Upper lobe of left lung (tissue), 6 donors: ENCODE data around the gene UBE2F. TPM values are rescaled to one million over a fixed set of nuclear protein-coding genes. Genes with fewer than 3 reads are reported as not detected.

ENCODE experiments used
- ATAC-seq, 2 donors: fragments of 200-7000 bp; cut with Tn5 transposase; one replicate each; pipeline ENCODE4 v1.9.1; 2022; ENCODE audit warnings: mild to moderate bottlenecking in 2 of 2, moderate library complexity in 2 of 2; ENCODE audit not compliant: low FRiP score in 2 of 2
- DNase-seq, 2 donors: peaks; one replicate each; pipeline ENCODE4 v3.0.0-alpha.2; 2019 to 2020
- H3K27ac ChIP-seq, 4 donors: fragments of 200-600 bp; sonication (generic); one replicate each; pipeline ENCODE4 v1.5.1; 2016 to 2019
- H3K27me3 ChIP-seq, 4 donors: fragments of 200-600 bp; sonication (generic); one replicate each; pipeline ENCODE4 v1.5.1; 2017 to 2019
- H3K36me3 ChIP-seq, 4 donors: fragments of 200-600 bp; sonication (generic); one replicate each; pipeline ENCODE4 v1.5.1; 2016 to 2019
- H3K4me1 ChIP-seq, 4 donors: fragments of 200-600 bp; sonication (generic); one replicate each; pipeline ENCODE4 v1.5.1; 2018 to 2019
- H3K4me3 ChIP-seq, 4 donors: fragments of 200-600 bp; sonication (generic); one replicate each; pipeline ENCODE4 v1.5.1; 2017 to 2019; ENCODE audit warnings: mild to moderate bottlenecking in 2 of 4, moderate library complexity in 1 of 4
- H3K9me3 ChIP-seq, 4 donors: fragments of 200-600 bp; sonication (generic); one replicate each; pipeline ENCODE4 v1.5.1; 2018 to 2019
- EP300 ChIP-seq, 4 donors: sonication (generic); formaldehyde crosslinking; IDR thresholded peaks; one replicate each; pipeline ENCODE4 v1.5.1; 2017; ENCODE audit warnings: antibody characterized with exemption in 4 of 4, control low read depth in 2 of 4
- POLR2A ChIP-seq, 4 donors: fragments of 450-650 bp; IDR thresholded peaks; one replicate each; pipeline ENCODE4 v1.5.1; 2016 to 2017; ENCODE audit warnings: antibody characterized with exemption in 4 of 4, mild to moderate bottlenecking in 2 of 4
- POLR2AphosphoS5 ChIP-seq, 2 donors: sonication (generic); formaldehyde crosslinking; IDR thresholded peaks; one replicate each; pipeline ENCODE4 v1.5.1; 2017; ENCODE audit warnings: antibody characterized with exemption in 2 of 2
- WGBS, 2 donors: methylation state at CpG; one replicate each; pipeline ENCODE4 v1.1.5; 2017 to 2018; 5-methylcytosine and 5-hydroxymethylcytosine counted together
- total RNA-seq, 6 donors: library from RNA; depleted of rRNA in 4 of 6; stranded (reverse); fragments of >200 nt in 4 of 6; gene quantifications; one replicate each; pipeline versions ENCODE4 v1.1.0 to v1.2.1, GENCODE V29; 2016 to 2021
- TF ChIP-seq, protein P1 (sequence below), 6 experiments: fragments of 450-650 bp in 4 of 6; fragments of 200-600 bp in 2 of 6; sonication (generic) in 2 of 6; IDR thresholded peaks; one replicate each; pipeline ENCODE4 v1.5.1; 2016 to 2019; ENCODE audit warnings: antibody characterized with exemption in 6 of 6
- donor health status: DM: no; HTN: no; CAD: no; lungs with moderate emphysema.
- donor health status: DM: no; HTN: yes; CAD: no; lungs with severe emphysema.

Gene UBE2F, protein sequence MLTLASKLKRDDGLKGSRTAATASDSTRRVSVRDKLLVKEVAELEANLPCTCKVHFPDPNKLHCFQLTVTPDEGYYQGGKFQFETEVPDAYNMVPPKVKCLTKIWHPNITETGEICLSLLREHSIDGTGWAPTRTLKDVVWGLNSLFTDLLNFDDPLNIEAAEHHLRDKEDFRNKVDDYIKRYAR
- total RNA-seq: 10 to 100 TPM; 11.5 to 65.5 (median 39.8) TPM

DNA sequence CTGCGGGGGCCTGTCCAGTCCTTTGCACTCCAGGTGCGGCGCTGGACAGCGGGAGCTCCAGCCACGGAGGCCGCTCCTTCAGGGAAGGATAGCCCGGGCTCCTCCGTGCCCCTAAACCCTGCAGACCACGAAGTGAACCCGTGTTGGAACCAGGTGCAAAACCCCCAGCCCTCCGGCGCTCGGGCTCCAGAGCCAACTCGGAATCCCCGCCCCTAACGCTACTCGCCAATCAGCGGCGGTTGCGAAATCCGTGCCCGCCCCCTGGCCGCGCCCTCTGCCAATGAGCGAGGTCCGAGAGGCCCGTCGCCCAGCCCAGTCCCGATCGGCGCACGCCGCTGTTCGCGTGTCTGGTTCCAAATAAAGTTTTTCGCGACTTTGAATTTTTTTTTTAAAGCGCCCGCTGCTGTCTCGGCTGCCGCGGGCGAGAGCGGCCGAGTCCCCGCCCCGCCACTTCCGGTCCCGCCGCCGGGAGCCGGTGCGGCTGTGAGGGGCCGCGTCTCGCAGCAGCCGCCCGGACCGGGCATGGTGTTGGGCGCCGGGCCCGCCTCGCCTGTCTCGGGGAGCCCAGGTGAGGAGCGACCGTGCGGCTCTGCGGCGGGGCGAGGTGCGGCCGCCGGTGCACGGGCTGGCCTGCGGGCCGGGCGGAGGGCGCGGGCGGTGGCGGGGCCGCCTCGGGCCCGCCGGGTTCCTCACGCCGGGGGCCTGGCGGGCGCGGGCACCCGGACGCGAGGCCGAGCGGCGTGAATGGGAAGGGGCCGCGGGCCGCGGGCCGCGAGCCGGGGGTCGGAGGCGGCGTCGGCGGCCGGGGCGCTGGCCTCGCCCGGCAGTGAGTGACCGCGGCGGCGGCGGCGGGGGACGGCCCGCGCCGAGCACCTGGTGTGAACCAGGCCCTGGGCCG, at the start of gene UBE2F:
Gene UBE2F, plus strand, starts transcription at position 450 of the 898 bp plus-strand sequence. CDS start 6,094 bp downstream, outside the sequence.
- Histone ChIP-seq H3K36me3 (no peaks in the 10 kb centered on the region), H3K27me3 (no peaks in the 10 kb centered on the region), H3K4me3 (peak within 1 kb of the TSS; percentile 66 to 92 (median 85)), H3K27ac (peak within 1 kb of the TSS; percentile 72 to 83 (median 79)), H3K4me1 (peaks cover 27 to 33% (median 29%) of the 10 kb centered on the region in 4 donors), H3K9me3 (peaks cover 0 to 12% (median 3%) of the 10 kb centered on the region in 4 donors)
- TF ChIP-seq, protein P1, sequence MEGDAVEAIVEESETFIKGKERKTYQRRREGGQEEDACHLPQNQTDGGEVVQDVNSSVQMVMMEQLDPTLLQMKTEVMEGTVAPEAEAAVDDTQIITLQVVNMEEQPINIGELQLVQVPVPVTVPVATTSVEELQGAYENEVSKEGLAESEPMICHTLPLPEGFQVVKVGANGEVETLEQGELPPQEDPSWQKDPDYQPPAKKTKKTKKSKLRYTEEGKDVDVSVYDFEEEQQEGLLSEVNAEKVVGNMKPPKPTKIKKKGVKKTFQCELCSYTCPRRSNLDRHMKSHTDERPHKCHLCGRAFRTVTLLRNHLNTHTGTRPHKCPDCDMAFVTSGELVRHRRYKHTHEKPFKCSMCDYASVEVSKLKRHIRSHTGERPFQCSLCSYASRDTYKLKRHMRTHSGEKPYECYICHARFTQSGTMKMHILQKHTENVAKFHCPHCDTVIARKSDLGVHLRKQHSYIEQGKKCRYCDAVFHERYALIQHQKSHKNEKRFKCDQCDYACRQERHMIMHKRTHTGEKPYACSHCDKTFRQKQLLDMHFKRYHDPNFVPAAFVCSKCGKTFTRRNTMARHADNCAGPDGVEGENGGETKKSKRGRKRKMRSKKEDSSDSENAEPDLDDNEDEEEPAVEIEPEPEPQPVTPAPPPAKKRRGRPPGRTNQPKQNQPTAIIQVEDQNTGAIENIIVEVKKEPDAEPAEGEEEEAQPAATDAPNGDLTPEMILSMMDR (IDR thresholded peaks at IDR 0.05): peak in 1 of 6 experiments; percentile 22
- TF ChIP-seq POLR2A (IDR thresholded peaks at IDR 0.05): peak in 3 of 4 donors; percentile 48 to 87 (median 51)
- TF ChIP-seq POLR2AphosphoS5 (IDR thresholded peaks at IDR 0.05): peak; percentile 67 to 71
- no peak for TF ChIP-seq EP300 (IDR thresholded peaks at IDR 0.05)
- WGBS, 2 donors: 1 to 2% methylated on average over 25 to 68 of the region's 123 CpGs
- peak; percentile 97 to 98 for ATAC-seq
- peak; percentile 97 to 100 for DNase-seq

DNA sequence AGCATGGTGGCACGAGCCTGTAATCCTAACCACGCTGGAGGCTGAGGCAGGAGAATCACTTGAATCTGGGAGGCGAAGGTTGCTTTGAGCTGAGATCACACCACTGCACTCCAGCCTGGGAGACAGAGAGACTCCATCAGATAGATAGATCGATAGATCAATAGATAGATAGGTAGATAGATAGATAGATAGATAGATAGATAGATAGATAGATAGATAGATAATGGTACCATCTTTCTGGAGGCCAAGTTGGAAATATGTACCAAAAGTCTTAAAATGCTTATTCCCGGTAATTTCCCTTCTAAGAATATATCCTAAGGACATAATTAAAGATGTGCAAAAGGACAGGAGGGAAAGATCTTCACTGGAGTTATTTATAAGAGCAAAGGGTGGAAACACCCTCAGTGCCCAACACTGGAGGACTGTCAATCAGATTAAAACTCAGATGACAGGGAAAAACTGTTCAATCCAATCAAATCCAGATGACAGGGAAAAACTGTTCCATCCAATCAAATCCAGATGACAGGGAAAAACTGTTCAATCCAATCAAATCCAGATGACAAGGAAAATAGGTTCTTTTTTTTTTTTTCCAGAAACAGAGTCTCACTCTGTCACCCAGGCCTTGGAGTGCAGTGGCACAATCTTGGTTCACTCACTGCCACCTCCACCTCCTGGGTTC, 49.0 kb upstream of the UBE2F start:
- 90 to 91% methylated on average over 5 of the region's 5 CpGs for WGBS, 2 donors
- TF ChIP-seq, protein P1 (IDR thresholded peaks at IDR 0.05): no peak
- no peak for TF ChIP-seq POLR2A (IDR thresholded peaks at IDR 0.05)
- TF ChIP-seq POLR2AphosphoS5 (IDR thresholded peaks at IDR 0.05): no peak
- no peak for TF ChIP-seq EP300 (IDR thresholded peaks at IDR 0.05)
- peaks cover 0 to 1% (median 0%) of the 10 kb centered on the region in 4 donors for H3K4me1 ChIP-seq
- ATAC-seq (no peak), DNase-seq (no peak)
- H3K27ac ChIP-seq: no peak overlapping the region
- H3K27me3 ChIP-seq: no peaks in the 10 kb centered on the region
- no peak overlapping the region for H3K4me3 ChIP-seq
- no peaks in the 10 kb centered on the region for H3K9me3 ChIP-seq
- no peaks in the 10 kb centered on the region for H3K36me3 ChIP-seq

DNA sequence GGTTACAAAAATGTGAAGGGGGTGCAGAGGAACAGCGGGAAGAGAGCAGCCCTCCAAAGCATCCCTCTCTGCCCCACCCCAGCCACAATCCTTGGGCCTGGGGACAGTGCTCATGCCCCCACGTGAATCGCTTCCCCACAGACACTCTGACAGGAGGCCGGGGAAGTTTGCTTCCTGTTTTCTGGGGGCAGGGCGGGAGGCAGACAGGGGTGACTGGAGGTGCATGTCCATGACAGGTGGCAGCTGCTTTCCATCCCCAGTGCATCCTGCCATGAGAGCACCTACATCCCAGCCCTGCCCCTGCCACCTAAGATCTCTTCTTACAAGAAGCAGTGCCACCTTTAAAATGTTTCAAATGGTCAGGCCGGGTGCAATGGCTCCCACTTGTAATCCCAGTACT, 47.2 kb upstream of the UBE2F start:
- ATAC-seq: no peak
- Histone ChIP-seq H3K36me3 (no peaks in the 10 kb centered on the region), H3K27me3 (no peaks in the 10 kb centered on the region), H3K9me3 (no peaks in the 10 kb centered on the region), H3K4me1 (peaks cover 0 to 10% (median 0%) of the 10 kb centered on the region in 4 donors), H3K27ac (peak overlapping the region in 1 of 4 donors; percentile 17), H3K4me3 (no peak overlapping the region)
- no peak for DNase-seq
- WGBS, 2 donors: 39 to 54% methylated on average over 5 to 6 of the region's 6 CpGs
- no peak for TF ChIP-seq EP300 (IDR thresholded peaks at IDR 0.05)
- no peak for TF ChIP-seq POLR2A (IDR thresholded peaks at IDR 0.05)
- TF ChIP-seq POLR2AphosphoS5 (IDR thresholded peaks at IDR 0.05): no peak
- TF ChIP-seq, protein P1 (IDR thresholded peaks at IDR 0.05): no peak

DNA sequence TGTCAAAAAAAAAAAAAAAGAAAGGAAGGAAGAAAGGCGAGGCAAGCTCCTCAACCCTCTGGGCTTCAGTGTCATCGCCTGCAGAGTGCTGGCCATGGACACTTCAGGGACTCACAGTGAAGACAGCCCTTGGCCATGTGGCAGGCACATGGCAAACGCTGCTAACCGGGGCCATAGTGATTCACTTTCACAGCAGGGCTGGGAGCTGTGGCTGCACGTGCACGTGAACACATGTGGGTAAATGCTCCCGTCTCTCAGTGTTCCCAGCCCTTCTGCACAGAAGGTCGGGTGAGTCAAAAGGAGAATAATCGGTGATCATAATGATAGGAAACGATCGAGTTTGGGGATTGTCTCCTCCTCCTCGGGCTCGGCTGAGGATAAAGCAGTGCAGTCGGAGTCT, 46.1 kb upstream of the UBE2F start:
- WGBS, 2 donors: 89 to 92% methylated on average over 12 to 14 of the region's 14 CpGs
- Histone ChIP-seq H3K27ac (no peak overlapping the region), H3K4me3 (no peak overlapping the region), H3K36me3 (no peaks in the 10 kb centered on the region), H3K27me3 (no peaks in the 10 kb centered on the region), H3K9me3 (no peaks in the 10 kb centered on the region), H3K4me1 (peaks cover 0 to 10% (median 0%) of the 10 kb centered on the region in 4 donors)
- ATAC-seq (no peak), DNase-seq (no peak)
- TF ChIP-seq POLR2AphosphoS5 (IDR thresholded peaks at IDR 0.05) (no peak), EP300 (IDR thresholded peaks at IDR 0.05) (no peak), POLR2A (IDR thresholded peaks at IDR 0.05) (no peak)
- TF ChIP-seq, protein P1 (IDR thresholded peaks at IDR 0.05): no peak
